Hepatocyte (in vitro differentiated cells): ENCODE results near the gene THSD4.

ENCODE experiments used
- EZH2phosphoT487 ChIP-seq: fragments of 200-600 bp; sonication (generic); IDR thresholded peaks from one replicate; pipeline ENCODE4 v1.6.1; 2018; ENCODE audit warnings: antibody characterized with exemption, mild to moderate bottlenecking, low read depth, moderate library complexity; ENCODE audit not compliant: unreplicated experiment, severe bottlenecking
- TF ChIP-seq, protein P1 (sequence below): fragments of 200-600 bp; sonication (generic); IDR thresholded peaks from 2 replicates; pipeline ENCODE4 v1.5.1; 2016; ENCODE audit warnings: antibody characterized with exemption, mild to moderate bottlenecking; ENCODE audit not compliant: poor library complexity

DNA sequence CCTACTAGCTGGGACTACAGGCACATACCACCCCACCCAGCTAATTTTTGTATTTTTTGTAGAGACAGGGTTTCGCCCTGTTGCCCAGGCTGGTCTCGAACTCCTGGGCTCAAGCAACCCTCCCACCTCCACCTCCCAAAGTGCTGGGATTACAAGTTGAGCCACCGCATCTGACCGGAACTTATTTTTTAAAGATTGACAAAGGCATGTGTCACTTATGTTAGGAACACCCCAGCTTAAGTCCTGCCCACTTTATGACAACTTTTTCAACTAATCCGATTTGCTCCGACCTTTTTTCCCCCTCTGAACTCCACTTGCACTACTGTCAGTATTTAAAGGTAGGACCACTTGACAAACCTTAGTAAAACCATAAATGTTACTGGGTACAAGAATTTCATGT lies 483.5 kb downstream of the THSD4 start:
- TF ChIP-seq, protein P1, sequence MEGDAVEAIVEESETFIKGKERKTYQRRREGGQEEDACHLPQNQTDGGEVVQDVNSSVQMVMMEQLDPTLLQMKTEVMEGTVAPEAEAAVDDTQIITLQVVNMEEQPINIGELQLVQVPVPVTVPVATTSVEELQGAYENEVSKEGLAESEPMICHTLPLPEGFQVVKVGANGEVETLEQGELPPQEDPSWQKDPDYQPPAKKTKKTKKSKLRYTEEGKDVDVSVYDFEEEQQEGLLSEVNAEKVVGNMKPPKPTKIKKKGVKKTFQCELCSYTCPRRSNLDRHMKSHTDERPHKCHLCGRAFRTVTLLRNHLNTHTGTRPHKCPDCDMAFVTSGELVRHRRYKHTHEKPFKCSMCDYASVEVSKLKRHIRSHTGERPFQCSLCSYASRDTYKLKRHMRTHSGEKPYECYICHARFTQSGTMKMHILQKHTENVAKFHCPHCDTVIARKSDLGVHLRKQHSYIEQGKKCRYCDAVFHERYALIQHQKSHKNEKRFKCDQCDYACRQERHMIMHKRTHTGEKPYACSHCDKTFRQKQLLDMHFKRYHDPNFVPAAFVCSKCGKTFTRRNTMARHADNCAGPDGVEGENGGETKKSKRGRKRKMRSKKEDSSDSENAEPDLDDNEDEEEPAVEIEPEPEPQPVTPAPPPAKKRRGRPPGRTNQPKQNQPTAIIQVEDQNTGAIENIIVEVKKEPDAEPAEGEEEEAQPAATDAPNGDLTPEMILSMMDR: no peak
- TF ChIP-seq EZH2phosphoT487: no peak
